Fibroblast of villous mesenchyme (primary cell): Measurements from ENCODE around the gene NOTUM. TPM values are rescaled to one million over a fixed set of nuclear protein-coding genes. Genes with fewer than 3 reads are reported as not detected.

Experiments used
- DNase-seq: peaks from one replicate; pipeline ENCODE4 v3.0.0-alpha.2; 2010; ENCODE audit warnings: low read depth
- H3K4me3 ChIP-seq: 2 replicates; pipeline ENCODE4 v1.5.1; 2011; ENCODE audit warnings: low read depth, mild to moderate bottlenecking, low read length
- CTCF ChIP-seq: IDR thresholded peaks from 2 replicates; pipeline ENCODE4 v1.5.1; 2012; ENCODE audit warnings: low read depth, mild to moderate bottlenecking, low read length; ENCODE audit not compliant: insufficient read depth
- total RNA-seq: library from RNA; depleted of rRNA; stranded (reverse); fragments of >200 nt; gene quantifications from 2 replicates; pipeline ENCODE4 v1.2.3, GENCODE V29; 2012

The NOTUM gene
- total RNA-seq, 1 donor: under 0.01 TPM

GRCh38 chr17:81909966-81910839 lies 50.8 kb downstream of the NOTUM start:
- no peak for TF ChIP-seq CTCF
- peak overlapping the region; percentile 78 for H3K4me3 ChIP-seq
- DNase-seq: no peak

GRCh38 chr17:81909231-81909630 lies 51.8 kb downstream of the NOTUM start:
- no peak for TF ChIP-seq CTCF
- DNase-seq: no peak
- no peak overlapping the region for H3K4me3 ChIP-seq

GRCh38 chr17:81908793-81909192 lies 52.2 kb downstream of the NOTUM start:
- no peak for DNase-seq
- H3K4me3 ChIP-seq: no peak overlapping the region
- no peak for TF ChIP-seq CTCF

GRCh38 chr17:81907219-81908145 lies 53.5 kb downstream of the NOTUM start:
- TF ChIP-seq CTCF: no peak
- DNase-seq: no peak
- no peak overlapping the region for H3K4me3 ChIP-seq

- DNase-seq: no peak
- no peak overlapping the region for H3K4me3 ChIP-seq
- TF ChIP-seq CTCF: no peak
Observed at GRCh38 chr17:81906476-81907218, 54.3 kb downstream of the NOTUM start.

GRCh38 chr17:81905993-81906392 lies 55.0 kb downstream of the NOTUM start:
- TF ChIP-seq CTCF: no peak
- DNase-seq: no peak
- H3K4me3 ChIP-seq: no peak overlapping the region
